ENCODE results near the gene MCOLN1. TPM values are rescaled to one million over a fixed set of nuclear protein-coding genes. Genes with fewer than 3 reads are reported as not detected.
A peak's percentile ranks its signal among the peaks of the same experiment; 100 is the strongest.

The MCOLN1 gene
- total and polyA plus RNA-seq, 9 of the 15 experiments (the other 6 are each of a cell fraction or from before 2014, with no cell fraction given): 0.25 to 15.4 (median 7.1) TPM

- TF ChIP-seq HOXB6 (CRISPR knock-in tag; IDR thresholded peaks at IDR 0.05; ENCODE audit: borderline replicate concordance): no peak
- peak; percentile 25; the same call in 1 of the 2 replicates for TF ChIP-seq CBFA2T2 (conservative IDR thresholded peaks at IDR 0.05)
Measured at GRCh38 chr19:7494416-7495098, 27.9 kb upstream of the MCOLN1 start (continued).

DNA sequence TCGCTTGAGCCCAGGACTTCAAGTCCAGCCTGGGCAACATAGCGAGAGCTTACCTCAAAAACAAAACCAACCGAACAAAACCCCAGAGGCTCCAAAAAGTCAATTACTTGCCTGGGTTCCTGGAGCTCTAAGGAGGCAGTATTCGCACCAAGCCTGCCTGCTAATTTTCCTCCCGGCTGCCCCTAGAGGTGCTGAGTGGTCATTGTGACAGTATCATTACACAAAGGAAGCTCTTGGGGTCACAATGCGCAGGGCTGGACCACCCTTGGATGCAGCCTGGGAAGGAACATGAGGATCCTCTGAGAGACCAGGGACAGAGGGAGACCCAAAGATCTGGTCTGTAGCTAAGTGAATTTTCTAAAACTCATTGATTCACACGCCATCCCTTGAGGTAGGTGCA, 25.1 kb upstream of the MCOLN1 start:
- peak; percentile 81 for FAIRE-seq
- no peak overlapping the region for H3K9ac ChIP-seq (ENCODE audit: insufficient read depth in 1 of 2, low read depth in 2 of 2, low read length in 2 of 2)
- no peak overlapping the region for H3K27ac ChIP-seq (ENCODE audit: extremely low read depth, low read depth, low read length)
- no peaks in the 10 kb centered on the region for H3K9me1 ChIP-seq (ENCODE audit: control insufficient read depth, insufficient read depth, low read length)
- no peaks in the 10 kb centered on the region for H4K20me1 ChIP-seq (replicated peaks; ENCODE audit: control insufficient read depth, insufficient read depth, low read length)
- no peak overlapping the region for H3K4me3 ChIP-seq
- peaks cover 10 to 19% of the 10 kb centered on the region in 2 experiments for H3K4me1 ChIP-seq (replicated peaks in 1 of 2; ENCODE audit: control insufficient read depth in 2 of 2, insufficient read depth in 2 of 2, low read length in 2 of 2)
- 0 out of 2 replicates have a peak overlapping the region, but pooled peaks have one; percentile 23 for H2AFZ ChIP-seq (ENCODE audit: low read depth, low read length)
- no peak overlapping the region for H3K4me2 ChIP-seq (ENCODE audit: insufficient read depth, low read length)
- in situ Hi-C loops (cut with MboI): no loop called here
- DNase-seq (ENCODE audit: extremely low read depth in 1 of 4, low spot score in 3 of 4): peak; percentile 39 to 58 (median 46)
- H3K36me3 ChIP-seq (ENCODE audit: control insufficient read depth, insufficient read depth, low read length): no peaks in the 10 kb centered on the region
- 16% methylated on average over 7 of the region's 7 CpGs for WGBS (ENCODE audit: insufficient coverage, low coverage, missing lambda C conversion rate)
- ChIA-PET CTCF (ENCODE audit: low intra/inter-chr PET ratio) (no interaction called here), POLR2A (interaction anchor here (0.8 to 1.7 kb wide), 5 partner anchors 9 to 201 kb away, joined by 3 to 10 read pairs (median 4); no protein-coding TSS in a partner anchor)
- H3K79me2 ChIP-seq (ENCODE audit: control insufficient read depth, insufficient read depth, low read length): no peaks in the 10 kb centered on the region
- TF ChIP-seq SNRNP70 (optimal IDR thresholded peaks at IDR 0.05; ENCODE audit: low read depth, low read length): no peak
- no peak for TF ChIP-seq ZNF551 (CRISPR knock-in tag; IDR thresholded peaks at IDR 0.05)
- no peak for TF ChIP-seq OTX1 (CRISPR knock-in tag; IDR thresholded peaks at IDR 0.05)
- TF ChIP-seq XRCC5 (IDR thresholded peaks at IDR 0.05; ENCODE audit: low read depth, low read length): no peak
- TF ChIP-seq ZNF830 (CRISPR knock-in tag; IDR thresholded peaks at IDR 0.05): no peak
- TF ChIP-seq SMC3 (conservative IDR thresholded peaks at IDR 0.05; ENCODE audit: insufficient read depth, low read depth, low read length): no peak
- no peak for TF ChIP-seq CHCHD3 (CRISPR knock-in tag; IDR thresholded peaks at IDR 0.05)
- TF ChIP-seq, protein P1, sequence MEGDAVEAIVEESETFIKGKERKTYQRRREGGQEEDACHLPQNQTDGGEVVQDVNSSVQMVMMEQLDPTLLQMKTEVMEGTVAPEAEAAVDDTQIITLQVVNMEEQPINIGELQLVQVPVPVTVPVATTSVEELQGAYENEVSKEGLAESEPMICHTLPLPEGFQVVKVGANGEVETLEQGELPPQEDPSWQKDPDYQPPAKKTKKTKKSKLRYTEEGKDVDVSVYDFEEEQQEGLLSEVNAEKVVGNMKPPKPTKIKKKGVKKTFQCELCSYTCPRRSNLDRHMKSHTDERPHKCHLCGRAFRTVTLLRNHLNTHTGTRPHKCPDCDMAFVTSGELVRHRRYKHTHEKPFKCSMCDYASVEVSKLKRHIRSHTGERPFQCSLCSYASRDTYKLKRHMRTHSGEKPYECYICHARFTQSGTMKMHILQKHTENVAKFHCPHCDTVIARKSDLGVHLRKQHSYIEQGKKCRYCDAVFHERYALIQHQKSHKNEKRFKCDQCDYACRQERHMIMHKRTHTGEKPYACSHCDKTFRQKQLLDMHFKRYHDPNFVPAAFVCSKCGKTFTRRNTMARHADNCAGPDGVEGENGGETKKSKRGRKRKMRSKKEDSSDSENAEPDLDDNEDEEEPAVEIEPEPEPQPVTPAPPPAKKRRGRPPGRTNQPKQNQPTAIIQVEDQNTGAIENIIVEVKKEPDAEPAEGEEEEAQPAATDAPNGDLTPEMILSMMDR (IDR thresholded peaks at IDR 0.05 in 2 of 3, conservative IDR thresholded peaks at IDR 0.05 in 1 of 3; ENCODE audit: insufficient read depth in 2 of 3, low read depth in 1 of 3, low read length in 3 of 3): peak; percentile 51 to 79 (median 52)
- TF ChIP-seq RAD51 (IDR thresholded peaks at IDR 0.05; ENCODE audit: borderline replicate concordance, low read depth): no peak
- no peak for TF ChIP-seq CBFA2T3 (IDR thresholded peaks at IDR 0.05)
- TF ChIP-seq BACH1 (tag; IDR thresholded peaks at IDR 0.05): no peak
- peak in 1 of 2 experiments; percentile 35; a peak in 1 of 4 replicates for TF ChIP-seq NRF1 (conservative IDR thresholded peaks at IDR 0.05 in 1 of 2, IDR thresholded peaks at IDR 0.05 in 1 of 2)
- H3K27me3 ChIP-seq (ENCODE audit: control insufficient read depth in 2 of 2, insufficient read depth in 2 of 2, low read length in 2 of 2): no peaks in the 10 kb centered on the region
- H3K9me3 ChIP-seq (replicated peaks; ENCODE audit: control insufficient read depth, insufficient read depth, low read depth, low read length): no peaks in the 10 kb centered on the region; the same call in 1 of the 2 replicates
- intact Hi-C loops (cut with micrococcal nuclease): no loop called here
- BruUV-seq (replicated peaks): no TSS peak
- ATAC-seq: peak; percentile 77

All from K562 (cell line).